Astrocyte of the cerebellum (primary cell): ENCODE results near the gene OR5H2.

ENCODE experiments used
- DNase-seq: peaks from one replicate; pipeline ENCODE4 v3.0.0-alpha.2; 2011; ENCODE audit warnings: low read depth
- H3K4me3 ChIP-seq: 2 replicates; pipeline ENCODE4 v1.5.1; 2011; ENCODE audit warnings: mild to moderate bottlenecking, low read depth, low read length, moderate library complexity
- CTCF ChIP-seq: IDR thresholded peaks from 2 replicates; pipeline ENCODE4 v1.5.1; 2012; ENCODE audit warnings: low read length, low read depth, moderate library complexity, mild to moderate bottlenecking; ENCODE audit errors: missing control alignments
- in situ Hi-C: cut with HindIII; loops from 2 replicates; pipeline ENCODE4 v1.10.0; 2017; ENCODE audit warnings: low sequenced_read_pairs

The OR5H2 gene

GRCh38 chr3:98291332-98291957 lies 9.1 kb downstream of the OR5H2 start:
- H3K4me3 ChIP-seq = no peak overlapping the region
- in situ Hi-C loops = no loop called here
- DNase-seq = no peak
- TF ChIP-seq CTCF = no peak

- no peak overlapping the region for H3K4me3 ChIP-seq
- in situ Hi-C loops = no loop called here
- no peak for TF ChIP-seq CTCF
- DNase-seq = no peak
These were observed 39.8 kb downstream of the OR5H2 start for GRCh38 chr3:98322101-98322500.

GRCh38 chr3:98322686-98323085 lies 40.4 kb downstream of the OR5H2 start:
- TF ChIP-seq CTCF = no peak
- no peak for DNase-seq
- no peak overlapping the region for H3K4me3 ChIP-seq
- in situ Hi-C loops = no loop called here

GRCh38 chr3:98323425-98323824 lies 41.1 kb downstream of the OR5H2 start:
- in situ Hi-C loops = no loop called here
- no peak overlapping the region for H3K4me3 ChIP-seq
- TF ChIP-seq CTCF = no peak
- no peak for DNase-seq

GRCh38 chr3:98325055-98325454 lies 42.8 kb downstream of the OR5H2 start:
- DNase-seq = no peak
- in situ Hi-C loops = no loop called here
- H3K4me3 ChIP-seq = no peak overlapping the region
- TF ChIP-seq CTCF = no peak

- no peak overlapping the region for H3K4me3 ChIP-seq
- in situ Hi-C loops = no loop called here
- no peak for TF ChIP-seq CTCF
- DNase-seq = no peak
These were observed 44.0 kb downstream of the OR5H2 start for GRCh38 chr3:98326105-98326893.
